ENCODE data around the gene WDR26. TPM values are rescaled to one million over a fixed set of nuclear protein-coding genes. Genes with fewer than 3 reads are reported as not detected.
"Not testable (repeated sequence)": the region's sequence is repeated elsewhere in the genome, so short reads cannot be mapped to it uniquely, and the experiment has no call there.

WDR26 gene
- total and polyA plus RNA-seq, 3 donors from 2014 or later: 86.1 to 105 (median 104) TPM

GRCh38 chr1:224432672-224433040, 1.9 kb downstream of the WDR26 start:
- peak overlapping the region; percentile 98 to 99 for H3K27ac ChIP-seq
- intact Hi-C loops (cut with DNase I; ENCODE audit: low total_unique reads): no loop called here
- peak overlapping the region; percentile 92 to 97 for H3K4me3 ChIP-seq
- no peaks in the 10 kb centered on the region for H3K9me3 ChIP-seq
- H3K36me3 ChIP-seq (ENCODE audit: low read depth, missing control alignments): no peaks in the 10 kb centered on the region
- no peaks in the 10 kb centered on the region for H3K27me3 ChIP-seq
- 1 to 6% methylated on average over 6 of the region's 6 CpGs for WGBS, 2 donors
- TF ChIP-seq POLR2A (IDR thresholded peaks at IDR 0.05): no peak
- peaks cover 26% of the 10 kb centered on the region for H3K4me1 ChIP-seq
- peak; percentile 34 for DNase-seq

- Histone ChIP-seq H3K4me3 (peak overlapping the region in 1 of 2 donors; percentile 97), H3K9me3 (no peaks in the 10 kb centered on the region), H3K27ac (peak overlapping the region; percentile 98 to 99), H3K4me1 (peaks cover 31% of the 10 kb centered on the region), H3K36me3 (ENCODE audit: low read depth, missing control alignments) (no peaks in the 10 kb centered on the region), H3K27me3 (no peaks in the 10 kb centered on the region)
- TF ChIP-seq, protein P1, sequence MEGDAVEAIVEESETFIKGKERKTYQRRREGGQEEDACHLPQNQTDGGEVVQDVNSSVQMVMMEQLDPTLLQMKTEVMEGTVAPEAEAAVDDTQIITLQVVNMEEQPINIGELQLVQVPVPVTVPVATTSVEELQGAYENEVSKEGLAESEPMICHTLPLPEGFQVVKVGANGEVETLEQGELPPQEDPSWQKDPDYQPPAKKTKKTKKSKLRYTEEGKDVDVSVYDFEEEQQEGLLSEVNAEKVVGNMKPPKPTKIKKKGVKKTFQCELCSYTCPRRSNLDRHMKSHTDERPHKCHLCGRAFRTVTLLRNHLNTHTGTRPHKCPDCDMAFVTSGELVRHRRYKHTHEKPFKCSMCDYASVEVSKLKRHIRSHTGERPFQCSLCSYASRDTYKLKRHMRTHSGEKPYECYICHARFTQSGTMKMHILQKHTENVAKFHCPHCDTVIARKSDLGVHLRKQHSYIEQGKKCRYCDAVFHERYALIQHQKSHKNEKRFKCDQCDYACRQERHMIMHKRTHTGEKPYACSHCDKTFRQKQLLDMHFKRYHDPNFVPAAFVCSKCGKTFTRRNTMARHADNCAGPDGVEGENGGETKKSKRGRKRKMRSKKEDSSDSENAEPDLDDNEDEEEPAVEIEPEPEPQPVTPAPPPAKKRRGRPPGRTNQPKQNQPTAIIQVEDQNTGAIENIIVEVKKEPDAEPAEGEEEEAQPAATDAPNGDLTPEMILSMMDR (IDR thresholded peaks at IDR 0.05): no peak
- intact Hi-C loops (cut with DNase I; ENCODE audit: low total_unique reads): no loop called here
- WGBS, 2 donors: 12 to 16% methylated on average over 2 of the region's 2 CpGs
- no peak for DNase-seq
These were observed 2.5 kb downstream of the WDR26 start for GRCh38 chr1:224432146-224432545.

DNA sequence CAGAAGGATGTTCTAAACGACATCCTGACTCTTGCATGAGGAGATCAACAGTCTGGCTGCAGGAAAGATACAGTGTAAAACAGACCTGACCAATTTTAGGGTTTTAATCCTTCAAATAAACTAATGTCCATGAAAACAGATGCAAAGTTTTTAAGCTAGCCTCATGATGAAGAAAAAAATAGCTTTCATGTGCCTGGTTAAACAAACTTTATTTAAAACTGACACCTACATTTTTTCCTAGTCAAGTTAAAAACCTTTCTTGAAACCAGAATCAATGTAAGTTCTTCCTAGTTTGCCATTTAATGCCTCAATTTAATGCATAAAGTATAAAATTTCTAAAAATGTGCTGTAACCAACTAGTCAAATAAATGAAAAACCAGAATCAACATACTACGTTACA, 2.9 kb downstream of the WDR26 start:
- no peaks in the 10 kb centered on the region for H3K36me3 ChIP-seq (ENCODE audit: low read depth, missing control alignments)
- no peaks in the 10 kb centered on the region for H3K9me3 ChIP-seq
- TF ChIP-seq, protein P1 (IDR thresholded peaks at IDR 0.05): no peak
- no peak for TF ChIP-seq POLR2A (IDR thresholded peaks at IDR 0.05)
- H3K27me3 ChIP-seq: no peaks in the 10 kb centered on the region
- intact Hi-C loops (cut with DNase I; ENCODE audit: low total_unique reads): no loop called here
- 7 to 8% methylated on average over 2 of the region's 2 CpGs for WGBS, 2 donors
- H3K4me3 ChIP-seq: peak overlapping the region in 1 of 2 donors; percentile 97
- peak overlapping the region in 1 of 2 donors; percentile 98 for H3K27ac ChIP-seq
- no peak for DNase-seq
- H3K4me1 ChIP-seq: peaks cover 31% of the 10 kb centered on the region

DNA sequence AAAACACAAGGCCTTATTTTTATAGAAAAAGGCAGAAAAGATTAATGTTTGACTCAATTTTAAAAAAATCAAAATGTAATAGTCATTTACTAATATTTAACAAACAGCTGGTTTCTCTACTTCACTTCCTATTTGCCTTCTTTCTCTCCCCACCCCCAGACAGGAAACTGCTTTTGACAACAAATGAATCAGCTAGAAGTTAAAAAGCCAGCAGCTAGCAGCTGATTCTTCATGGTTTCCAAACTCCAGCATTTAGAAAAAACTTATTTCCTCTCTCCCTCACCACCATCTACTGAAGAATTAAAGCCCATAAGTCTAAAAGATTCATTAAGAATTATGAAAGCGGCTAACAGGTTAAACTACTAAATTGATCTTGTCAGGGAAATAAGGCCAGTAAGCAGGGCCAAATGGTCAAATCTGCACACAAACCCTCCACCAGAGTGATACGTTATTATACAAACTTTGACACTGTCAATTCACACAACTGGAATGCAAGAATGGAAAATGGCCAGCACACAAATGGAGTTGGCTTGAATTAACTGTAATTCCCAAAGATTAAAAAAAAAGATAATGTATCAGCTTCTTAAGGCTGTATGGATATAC, 4.0 kb downstream of the WDR26 start:
- no peak for DNase-seq

DNA sequence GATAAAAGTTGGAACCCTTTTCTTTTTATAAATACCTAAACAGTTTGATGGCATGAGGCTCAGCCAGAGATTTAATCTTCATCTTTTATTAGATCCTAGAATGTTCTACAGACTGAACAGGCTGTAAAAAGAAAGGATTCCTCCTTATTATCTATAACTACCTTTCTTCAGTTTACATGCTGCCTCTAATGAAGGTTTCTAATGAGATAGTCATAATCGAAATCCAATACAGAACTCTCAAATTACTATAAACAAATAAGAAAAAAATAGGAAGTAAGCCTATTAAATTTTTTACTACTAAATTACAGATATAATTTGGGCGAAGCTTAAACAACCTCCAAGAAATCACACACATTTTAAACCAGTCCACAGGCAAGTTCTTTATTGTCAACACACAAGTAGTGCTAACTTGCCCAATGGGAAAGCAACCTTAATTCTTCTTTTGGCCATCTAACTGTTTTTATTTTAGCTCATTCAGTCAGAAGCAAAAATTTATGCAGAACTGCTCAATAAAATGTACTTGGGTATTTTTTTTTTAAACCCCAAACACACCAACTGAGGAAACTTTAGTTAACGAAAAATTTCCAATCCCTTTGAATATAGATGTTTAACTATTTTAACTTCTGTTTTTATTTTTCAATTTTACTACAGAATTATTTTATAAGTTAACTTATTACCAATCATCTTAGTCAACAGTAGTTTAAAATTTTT, 4.8 kb downstream of the WDR26 start:
- Histone ChIP-seq H3K4me1 (peaks cover 23% of the 10 kb centered on the region), H3K9me3 (no peaks in the 10 kb centered on the region), H3K27me3 (no peaks in the 10 kb centered on the region), H3K36me3 (ENCODE audit: low read depth, missing control alignments) (no peaks in the 10 kb centered on the region), H3K4me3 (no peak overlapping the region), H3K27ac (no peak overlapping the region)
- TF ChIP-seq POLR2A (IDR thresholded peaks at IDR 0.05): no peak
- TF ChIP-seq, protein P1 (IDR thresholded peaks at IDR 0.05): no peak
- 80 to 85% methylated on average over 3 of the region's 3 CpGs for WGBS, 2 donors
- DNase-seq: no peak
- intact Hi-C loops (cut with DNase I; ENCODE audit: low total_unique reads): no loop called here

More for the DNA sequence above, 4.0 kb downstream of the WDR26 start:
- intact Hi-C loops (cut with DNase I; ENCODE audit: low total_unique reads): no loop called here
- Histone ChIP-seq H3K27me3 (no peaks in the 10 kb centered on the region), H3K4me1 (peaks cover 25% of the 10 kb centered on the region), H3K36me3 (ENCODE audit: low read depth, missing control alignments) (no peaks in the 10 kb centered on the region), H3K27ac (peak overlapping the region in 1 of 2 donors; percentile 98), H3K4me3 (no peak overlapping the region), H3K9me3 (no peaks in the 10 kb centered on the region)
- 47 to 61% methylated on average over 2 of the region's 2 CpGs for WGBS, 2 donors
- TF ChIP-seq POLR2A (IDR thresholded peaks at IDR 0.05): no peak
- TF ChIP-seq, protein P1 (IDR thresholded peaks at IDR 0.05): no peak

DNA sequence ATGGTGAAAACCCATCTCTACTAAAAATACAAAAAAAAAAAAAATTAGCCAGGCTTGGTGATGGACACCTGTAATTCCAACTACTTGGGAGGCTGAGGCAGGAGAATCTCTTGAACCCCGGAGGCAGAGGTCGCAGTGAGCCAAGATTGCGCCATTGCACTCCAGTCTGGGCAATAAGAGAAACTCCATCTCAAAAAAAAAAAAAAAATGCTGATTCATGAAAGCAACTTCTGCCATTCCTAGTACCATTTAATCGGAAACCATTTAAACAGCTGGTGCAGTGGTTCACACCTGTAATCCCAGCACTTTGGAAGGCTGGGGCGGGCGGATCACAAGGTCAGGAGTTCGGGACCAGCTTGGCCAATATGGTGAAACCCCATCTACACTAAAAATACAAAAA, 5.9 kb downstream of the WDR26 start:
- peaks cover 23% of the 10 kb centered on the region for H3K4me1 ChIP-seq
- WGBS, 2 donors: 90 to 96% methylated on average over 7 of the region's 7 CpGs
- H3K27ac ChIP-seq; H3K36me3 ChIP-seq (ENCODE audit: low read depth, missing control alignments); H3K27me3 ChIP-seq; DNase-seq; intact Hi-C loops (cut with DNase I; ENCODE audit: low total_unique reads); H3K4me3 ChIP-seq; H3K9me3 ChIP-seq: not testable (repeated sequence)

Measured in testis (tissue), 3 donors.